ENCODE results near the gene S100PBP. TPM values are rescaled to one million over a fixed set of nuclear protein-coding genes. Genes with fewer than 3 reads are reported as not detected.

The S100PBP gene
- polyA plus RNA-seq, 1 experiment = 43.7 TPM

- POLR2A ChIA-PET = no interaction called here
- Histone ChIP-seq H3K4me3 (ENCODE audit: low read depth, low read length) (no peak overlapping the region), H3K9me3 (ENCODE audit: control insufficient read depth, insufficient read depth, low read length) (no peaks in the 10 kb centered on the region), H3K27ac (ENCODE audit: low read depth, low read length) (no peak overlapping the region), H3K27me3 (ENCODE audit: control insufficient read depth, insufficient read depth, low read length) (no peaks in the 10 kb centered on the region)
- TF ChIP-seq, protein P1, sequence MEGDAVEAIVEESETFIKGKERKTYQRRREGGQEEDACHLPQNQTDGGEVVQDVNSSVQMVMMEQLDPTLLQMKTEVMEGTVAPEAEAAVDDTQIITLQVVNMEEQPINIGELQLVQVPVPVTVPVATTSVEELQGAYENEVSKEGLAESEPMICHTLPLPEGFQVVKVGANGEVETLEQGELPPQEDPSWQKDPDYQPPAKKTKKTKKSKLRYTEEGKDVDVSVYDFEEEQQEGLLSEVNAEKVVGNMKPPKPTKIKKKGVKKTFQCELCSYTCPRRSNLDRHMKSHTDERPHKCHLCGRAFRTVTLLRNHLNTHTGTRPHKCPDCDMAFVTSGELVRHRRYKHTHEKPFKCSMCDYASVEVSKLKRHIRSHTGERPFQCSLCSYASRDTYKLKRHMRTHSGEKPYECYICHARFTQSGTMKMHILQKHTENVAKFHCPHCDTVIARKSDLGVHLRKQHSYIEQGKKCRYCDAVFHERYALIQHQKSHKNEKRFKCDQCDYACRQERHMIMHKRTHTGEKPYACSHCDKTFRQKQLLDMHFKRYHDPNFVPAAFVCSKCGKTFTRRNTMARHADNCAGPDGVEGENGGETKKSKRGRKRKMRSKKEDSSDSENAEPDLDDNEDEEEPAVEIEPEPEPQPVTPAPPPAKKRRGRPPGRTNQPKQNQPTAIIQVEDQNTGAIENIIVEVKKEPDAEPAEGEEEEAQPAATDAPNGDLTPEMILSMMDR (IDR thresholded peaks at IDR 0.05; ENCODE audit: low read depth, low read length) = no peak
- CTCF ChIA-PET = interaction anchor here (0.6 to 3.1 kb wide), 5 partner anchors 10 to 39 kb away, joined by 3 to 11 read pairs (median 3); no protein-coding TSS in a partner anchor
- DNase-seq (ENCODE audit: low read depth, low spot score) = no peak
Measured at GRCh38 chr1:32861904-32862695, 44.6 kb downstream of the S100PBP start.

DNA sequence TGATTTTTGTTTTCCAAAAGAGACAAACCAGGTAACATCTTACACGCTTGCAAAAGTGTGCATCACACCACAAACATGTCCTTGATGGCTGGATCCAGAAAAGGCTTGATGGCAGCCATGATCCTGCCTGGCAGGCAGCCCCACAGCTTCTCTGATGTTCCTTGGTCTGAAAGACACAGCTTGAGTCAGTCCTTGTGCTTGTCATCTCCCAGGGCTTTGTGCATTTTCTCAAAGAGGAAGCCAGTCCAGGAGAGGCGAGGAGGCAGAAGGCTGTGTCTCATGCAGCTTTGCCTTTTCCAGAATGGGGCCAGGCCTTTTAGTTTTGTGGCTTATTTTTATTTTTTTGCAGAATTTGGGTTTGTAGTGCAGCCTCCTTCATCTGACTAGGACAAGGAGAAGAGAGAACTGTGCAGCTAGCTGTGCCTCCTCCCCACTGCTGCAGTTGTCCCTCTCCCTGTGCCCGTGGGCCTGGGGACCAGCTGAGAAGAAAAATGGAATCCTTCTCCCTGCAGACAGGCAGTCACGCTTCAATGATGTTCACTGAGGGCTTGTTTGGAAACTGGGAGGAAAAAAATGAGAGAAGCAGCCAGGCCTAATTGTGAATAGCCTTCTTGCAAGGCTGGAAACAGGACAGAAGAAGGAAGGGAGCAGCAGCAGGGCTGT, 45.9 kb downstream of the S100PBP start:
- Histone ChIP-seq H3K27ac (ENCODE audit: low read depth, low read length) (no peak overlapping the region), H3K4me3 (ENCODE audit: low read depth, low read length) (no peak overlapping the region), H3K9me3 (ENCODE audit: control insufficient read depth, insufficient read depth, low read length) (no peaks in the 10 kb centered on the region), H3K27me3 (ENCODE audit: control insufficient read depth, insufficient read depth, low read length) (no peaks in the 10 kb centered on the region)
- DNase-seq (ENCODE audit: low read depth, low spot score) = no peak
- ChIA-PET POLR2A (no interaction called here), CTCF (interaction anchor here (1.3 kb wide), 1 partner anchor 8 kb away, joined by 6 read pairs; no protein-coding TSS in a partner anchor)
- TF ChIP-seq, protein P1 (IDR thresholded peaks at IDR 0.05; ENCODE audit: low read depth, low read length) = no peak

DNA sequence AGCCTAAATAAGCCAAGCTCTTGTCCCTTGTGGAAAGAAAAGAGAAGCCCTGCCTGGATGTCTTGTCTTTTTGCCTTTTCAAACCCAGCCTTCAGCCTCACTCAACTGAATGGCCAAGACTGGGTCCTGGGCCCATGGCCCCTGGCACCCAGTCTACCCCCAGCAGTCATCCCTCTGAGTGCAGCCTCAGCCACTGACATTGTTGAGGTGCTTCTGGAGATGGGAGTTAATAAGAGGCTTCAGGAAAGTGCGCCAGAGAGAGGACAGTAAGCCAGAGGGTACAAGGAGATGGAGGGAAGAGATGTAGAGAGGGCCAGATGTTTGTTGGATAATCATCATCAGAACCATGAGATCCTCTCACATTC, 46.4 kb downstream of the S100PBP start:
- TF ChIP-seq, protein P1 (IDR thresholded peaks at IDR 0.05; ENCODE audit: low read depth, low read length) = no peak
- no peak for DNase-seq (ENCODE audit: low read depth, low spot score)
- H3K4me3 ChIP-seq (ENCODE audit: low read depth, low read length) = no peak overlapping the region
- CTCF ChIA-PET = interaction anchor here (1.3 kb wide), 1 partner anchor 8 kb away, joined by 6 read pairs; no protein-coding TSS in a partner anchor
- no peaks in the 10 kb centered on the region for H3K27me3 ChIP-seq (ENCODE audit: control insufficient read depth, insufficient read depth, low read length)
- POLR2A ChIA-PET = no interaction called here
- no peak overlapping the region for H3K27ac ChIP-seq (ENCODE audit: low read depth, low read length)
- no peaks in the 10 kb centered on the region for H3K9me3 ChIP-seq (ENCODE audit: control insufficient read depth, insufficient read depth, low read length)

DNA sequence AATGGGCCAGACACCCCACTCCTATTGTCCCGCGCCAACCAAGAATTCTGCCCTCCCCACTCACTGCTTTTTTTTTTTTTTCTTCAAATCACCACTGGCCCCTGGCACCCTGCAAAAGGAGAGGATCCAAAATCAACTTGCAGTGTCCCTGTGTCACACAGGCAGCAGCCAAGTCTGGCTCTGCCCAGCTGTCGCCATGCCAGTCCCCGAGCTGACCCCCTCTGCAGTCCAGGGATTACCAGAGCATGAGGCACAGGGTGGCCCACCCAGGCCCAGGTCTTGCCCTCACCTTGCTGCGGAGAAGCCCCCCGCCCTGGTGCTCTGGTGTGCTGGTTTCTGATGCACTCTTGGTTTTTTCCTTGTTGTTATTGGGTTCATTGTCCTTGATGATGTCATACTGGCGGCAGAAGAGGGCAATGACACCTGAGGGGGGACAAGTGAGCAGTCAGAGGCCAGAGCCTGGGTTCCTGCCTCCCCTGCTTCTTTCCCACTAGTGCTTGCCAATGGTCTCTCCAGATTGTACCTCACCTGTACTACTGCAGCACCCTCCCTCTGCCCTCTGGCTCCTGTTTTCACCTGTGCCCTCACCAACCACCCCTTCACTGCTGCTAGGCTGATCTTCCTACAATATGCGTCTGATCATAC, 47.0 kb downstream of the S100PBP start:
- Histone ChIP-seq H3K27me3 (ENCODE audit: control insufficient read depth, insufficient read depth, low read length) (peaks cover 2% of the 10 kb centered on the region), H3K9me3 (ENCODE audit: control insufficient read depth, insufficient read depth, low read length) (no peaks in the 10 kb centered on the region), H3K27ac (ENCODE audit: low read depth, low read length) (no peak overlapping the region), H3K4me3 (ENCODE audit: low read depth, low read length) (no peak overlapping the region)
- ChIA-PET POLR2A (no interaction called here), CTCF (no interaction called here)
- DNase-seq (ENCODE audit: low read depth, low spot score) = no peak
- TF ChIP-seq, protein P1 (IDR thresholded peaks at IDR 0.05; ENCODE audit: low read depth, low read length) = no peak

Measured in AG04450 (cell line).